ENCODE measurements around the gene CTDP1. TPM values are rescaled to one million over a fixed set of nuclear protein-coding genes. Genes with fewer than 3 reads are reported as not detected.
"Not testable (repeated sequence)": the region's sequence is repeated elsewhere in the genome, so short reads cannot be mapped to it uniquely, and the experiment has no call there.

Gene CTDP1
- total and polyA plus RNA-seq, 4 donors, result 18.8 to 30.5 (median 21.7) TPM

DNA sequence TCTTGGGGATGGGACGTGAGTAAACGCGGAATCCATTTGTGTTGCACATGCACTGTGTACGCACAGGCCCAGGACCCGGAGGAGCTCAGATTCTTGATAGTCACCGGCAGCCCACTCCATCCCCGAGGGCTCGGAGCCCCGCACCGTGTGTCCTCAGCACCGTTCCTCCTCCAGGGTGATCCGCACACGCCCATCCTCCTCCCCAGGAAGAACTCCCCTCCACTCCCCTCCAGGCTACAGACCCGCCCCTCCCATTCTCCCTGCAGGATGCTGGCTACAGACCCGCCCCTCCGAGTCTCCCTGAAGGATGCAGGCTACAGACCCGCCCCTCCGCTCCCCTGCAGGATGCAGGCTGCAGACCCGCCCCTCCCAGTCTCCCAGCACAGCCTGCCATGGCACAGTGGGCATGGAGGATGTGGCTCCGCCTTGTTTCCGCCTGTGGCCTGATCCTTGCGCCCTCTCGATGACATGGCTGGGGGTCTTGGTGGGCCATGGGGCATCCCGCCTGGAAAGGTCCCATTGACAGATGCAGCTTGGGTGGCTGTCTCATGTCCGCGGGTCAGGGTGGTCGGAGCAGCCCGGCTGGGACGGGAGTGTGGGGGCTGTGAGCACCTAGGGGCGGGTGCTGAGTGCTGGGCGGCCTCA lies 14.1 kb downstream of the CTDP1 start:
- Histone ChIP-seq H3K4me3 (no peak overlapping the region), H3K4me1 (ENCODE audit: control insufficient read depth in 5 of 5, insufficient read depth in 5 of 5, low read length in 5 of 5) (peaks cover 0 to 4% (median 0%) of the 10 kb centered on the region in 5 donors), H3K27me3 (ENCODE audit: control insufficient read depth in 3 of 3, insufficient read depth in 3 of 3, low read length in 2 of 3) (no peaks in the 10 kb centered on the region), H3K36me3 (ENCODE audit: control insufficient read depth in 4 of 4, insufficient read depth in 4 of 4, low read length in 4 of 4) (peaks cover 9 to 36% (median 14%) of the 10 kb centered on the region in 4 donors), H3K27ac (ENCODE audit: low read depth in 1 of 2, low read length in 1 of 2) (no peak overlapping the region), H3K9me3 (ENCODE audit: control insufficient read depth in 4 of 4, insufficient read depth in 3 of 4, low read length in 3 of 4) (no peaks in the 10 kb centered on the region), H3K9ac (ENCODE audit: insufficient read depth in 1 of 2, low read length in 2 of 2) (no peak overlapping the region)
- WGBS, 2 donors, result 85 to 87% methylated on average over 31 of the region's 31 CpGs
- DNase-seq, result no peak
- TF ChIP-seq, protein P1, sequence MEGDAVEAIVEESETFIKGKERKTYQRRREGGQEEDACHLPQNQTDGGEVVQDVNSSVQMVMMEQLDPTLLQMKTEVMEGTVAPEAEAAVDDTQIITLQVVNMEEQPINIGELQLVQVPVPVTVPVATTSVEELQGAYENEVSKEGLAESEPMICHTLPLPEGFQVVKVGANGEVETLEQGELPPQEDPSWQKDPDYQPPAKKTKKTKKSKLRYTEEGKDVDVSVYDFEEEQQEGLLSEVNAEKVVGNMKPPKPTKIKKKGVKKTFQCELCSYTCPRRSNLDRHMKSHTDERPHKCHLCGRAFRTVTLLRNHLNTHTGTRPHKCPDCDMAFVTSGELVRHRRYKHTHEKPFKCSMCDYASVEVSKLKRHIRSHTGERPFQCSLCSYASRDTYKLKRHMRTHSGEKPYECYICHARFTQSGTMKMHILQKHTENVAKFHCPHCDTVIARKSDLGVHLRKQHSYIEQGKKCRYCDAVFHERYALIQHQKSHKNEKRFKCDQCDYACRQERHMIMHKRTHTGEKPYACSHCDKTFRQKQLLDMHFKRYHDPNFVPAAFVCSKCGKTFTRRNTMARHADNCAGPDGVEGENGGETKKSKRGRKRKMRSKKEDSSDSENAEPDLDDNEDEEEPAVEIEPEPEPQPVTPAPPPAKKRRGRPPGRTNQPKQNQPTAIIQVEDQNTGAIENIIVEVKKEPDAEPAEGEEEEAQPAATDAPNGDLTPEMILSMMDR (IDR thresholded peaks at IDR 0.05; ENCODE audit: control extremely low read depth, extremely low read depth), result no peak
- ATAC-seq (ENCODE audit: insufficient read depth, low FRiP score), result no peak

DNA sequence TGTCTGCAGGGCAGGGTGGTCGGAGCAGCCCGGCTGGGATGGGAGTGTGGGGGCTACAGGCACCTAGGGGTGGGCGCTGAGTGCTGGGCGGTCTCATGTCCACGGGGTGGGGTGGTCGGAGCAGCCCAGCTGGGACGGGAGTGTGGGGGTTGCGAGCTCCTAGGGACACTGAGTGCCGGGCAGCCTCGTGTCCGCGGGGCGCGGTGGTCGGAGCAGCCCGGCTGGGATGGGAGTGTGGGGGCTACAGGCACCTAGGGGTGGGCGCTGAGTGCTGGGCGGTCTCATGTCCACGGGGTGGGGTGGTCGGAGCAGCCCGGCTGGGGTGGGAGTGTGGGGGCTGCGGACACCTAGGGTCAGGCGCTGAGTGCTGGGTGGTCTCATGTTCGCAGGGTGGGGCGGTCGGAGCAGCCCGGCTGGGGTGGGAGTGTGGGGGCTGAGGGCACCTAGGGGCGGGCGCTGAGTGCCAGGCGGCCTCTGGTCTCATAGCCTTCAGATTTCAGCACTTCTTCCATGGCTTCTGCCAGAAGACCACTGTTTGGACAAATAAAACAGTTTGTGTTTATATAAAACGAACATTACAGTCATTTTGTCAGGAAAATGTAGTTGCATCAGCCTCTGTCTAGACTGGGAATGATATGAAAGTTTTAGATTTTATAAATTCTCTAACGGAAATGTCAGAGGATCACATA lies 14.7 kb downstream of the CTDP1 start:
- not testable (repeated sequence) for H3K4me3 ChIP-seq; ATAC-seq (ENCODE audit: insufficient read depth, low FRiP score); H3K9ac ChIP-seq (ENCODE audit: insufficient read depth in 1 of 2, low read length in 2 of 2); H3K27me3 ChIP-seq (ENCODE audit: control insufficient read depth in 3 of 3, insufficient read depth in 3 of 3, low read length in 2 of 3); H3K4me1 ChIP-seq (ENCODE audit: control insufficient read depth in 5 of 5, insufficient read depth in 5 of 5, low read length in 5 of 5); H3K9me3 ChIP-seq (ENCODE audit: control insufficient read depth in 4 of 4, insufficient read depth in 3 of 4, low read length in 3 of 4); H3K27ac ChIP-seq (ENCODE audit: low read depth in 1 of 2, low read length in 1 of 2)
- DNase-seq, result peak in 2 of 3 donors; percentile 33 to 49
- peaks cover 9 to 38% (median 15%) of the 10 kb centered on the region in 4 donors for H3K36me3 ChIP-seq (ENCODE audit: control insufficient read depth in 4 of 4, insufficient read depth in 4 of 4, low read length in 4 of 4)
- 86 to 88% methylated on average over 20 to 32 of the region's 32 CpGs for WGBS, 2 donors

- H3K36me3 ChIP-seq (ENCODE audit: control insufficient read depth in 4 of 4, insufficient read depth in 4 of 4, low read length in 4 of 4), result peaks cover 9 to 42% (median 17%) of the 10 kb centered on the region in 4 donors
- no peaks in the 10 kb centered on the region for H3K9me3 ChIP-seq (ENCODE audit: control insufficient read depth in 4 of 4, insufficient read depth in 3 of 4, low read length in 3 of 4)
- no peak overlapping the region for H3K27ac ChIP-seq (ENCODE audit: low read depth in 1 of 2, low read length in 1 of 2)
- TF ChIP-seq, protein P1 (IDR thresholded peaks at IDR 0.05; ENCODE audit: control extremely low read depth, extremely low read depth), result no peak
- ATAC-seq (ENCODE audit: insufficient read depth, low FRiP score), result no peak
- 83 to 84% methylated on average over 3 of the region's 3 CpGs for WGBS, 2 donors
- H3K4me1 ChIP-seq (ENCODE audit: control insufficient read depth in 5 of 5, insufficient read depth in 5 of 5, low read length in 5 of 5), result peaks cover 0 to 4% (median 0%) of the 10 kb centered on the region in 5 donors
- peak overlapping the region in 1 of 2 donors; percentile 5 for H3K9ac ChIP-seq (ENCODE audit: insufficient read depth in 1 of 2, low read length in 2 of 2)
- no peak overlapping the region for H3K4me3 ChIP-seq
- no peaks in the 10 kb centered on the region for H3K27me3 ChIP-seq (ENCODE audit: control insufficient read depth in 3 of 3, insufficient read depth in 3 of 3, low read length in 2 of 3)
- no peak for DNase-seq
These were observed 15.3 kb downstream of the CTDP1 start for GRCh38 chr18:79694895-79695213.

DNA sequence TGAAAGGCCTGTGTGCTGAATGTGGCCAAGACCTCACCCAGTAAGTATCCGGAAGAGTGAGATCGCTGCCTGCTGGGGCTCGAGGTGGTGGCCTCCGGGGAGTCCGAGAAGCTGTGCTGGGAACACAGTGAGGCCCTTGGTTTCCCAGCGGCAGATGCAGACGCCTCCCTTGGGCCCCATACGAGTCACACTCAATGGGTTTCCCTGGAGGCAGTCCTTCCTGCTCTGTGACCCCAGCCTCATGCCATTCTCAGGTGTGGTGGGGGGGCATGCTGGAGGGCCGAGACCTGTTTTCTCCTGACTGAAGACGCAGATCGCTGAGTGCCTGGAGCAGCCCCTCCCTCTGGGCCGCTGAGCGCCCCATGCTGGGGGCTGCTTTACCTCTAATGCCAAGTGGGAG lies 15.7 kb downstream of the CTDP1 start:
- no peaks in the 10 kb centered on the region for H3K9me3 ChIP-seq (ENCODE audit: control insufficient read depth in 4 of 4, insufficient read depth in 3 of 4, low read length in 3 of 4)
- H3K36me3 ChIP-seq (ENCODE audit: control insufficient read depth in 4 of 4, insufficient read depth in 4 of 4, low read length in 4 of 4), result peaks cover 10 to 45% (median 18%) of the 10 kb centered on the region in 4 donors
- peaks cover 0 to 4% (median 0%) of the 10 kb centered on the region in 5 donors for H3K4me1 ChIP-seq (ENCODE audit: control insufficient read depth in 5 of 5, insufficient read depth in 5 of 5, low read length in 5 of 5)
- ATAC-seq (ENCODE audit: insufficient read depth, low FRiP score), result no peak
- 88 to 89% methylated on average over 13 of the region's 13 CpGs for WGBS, 2 donors
- H3K27ac ChIP-seq (ENCODE audit: low read depth in 1 of 2, low read length in 1 of 2), result no peak overlapping the region
- DNase-seq, result no peak
- H3K27me3 ChIP-seq (ENCODE audit: control insufficient read depth in 3 of 3, insufficient read depth in 3 of 3, low read length in 2 of 3), result no peaks in the 10 kb centered on the region
- H3K9ac ChIP-seq (ENCODE audit: insufficient read depth in 1 of 2, low read length in 2 of 2), result no peak overlapping the region
- TF ChIP-seq, protein P1 (IDR thresholded peaks at IDR 0.05; ENCODE audit: control extremely low read depth, extremely low read depth), result no peak
- H3K4me3 ChIP-seq, result no peak overlapping the region

Data from lung (tissue), 12 donors.